Suprapubic skin (tissue), 4 donors: ENCODE results near the gene LRRFIP1. TPM values are rescaled to one million over a fixed set of nuclear protein-coding genes. Genes with fewer than 3 reads are reported as not detected.
A peak's percentile ranks its signal among the peaks of the same experiment; 100 is the strongest.
"Not testable (repeated sequence)": the region's sequence is repeated elsewhere in the genome, so short reads cannot be mapped to it uniquely, and the experiment has no call there.

ENCODE experiments used
- DNase-seq, 2 donors: peaks; one replicate each; pipeline ENCODE4 v3.0.0-alpha.2; 2019; ENCODE audit warnings: low spot score in 2 of 2
- H3K27ac ChIP-seq: fragments of 200-600 bp; sonication (generic); one replicate; pipeline ENCODE4 v1.5.1; 2019
- H3K27me3 ChIP-seq: fragments of 200-600 bp; sonication (generic); one replicate; pipeline ENCODE4 v1.5.1; 2019
- H3K36me3 ChIP-seq: fragments of 200-600 bp; sonication (generic); one replicate; pipeline ENCODE4 v1.5.1; 2019
- H3K4me1 ChIP-seq: fragments of 200-600 bp; sonication (generic); one replicate; pipeline ENCODE4 v1.5.1; 2019
- H3K4me3 ChIP-seq: fragments of 200-600 bp; sonication (generic); one replicate; pipeline ENCODE4 v1.5.1; 2019; ENCODE audit warnings: mild to moderate bottlenecking
- H3K9me3 ChIP-seq: fragments of 200-600 bp; sonication (generic); one replicate; pipeline ENCODE4 v1.5.1; 2019
- EP300 ChIP-seq: sonication (generic); formaldehyde crosslinking; IDR thresholded peaks from one replicate; pipeline ENCODE4 v1.6.1; 2017; ENCODE audit warnings: antibody characterized with exemption
- POLR2A ChIP-seq, 2 donors: fragments of 450-650 bp; IDR thresholded peaks; one replicate each; pipeline ENCODE4 v1.6.1; 2017; ENCODE audit warnings: antibody characterized with exemption in 2 of 2, mild to moderate bottlenecking in 2 of 2, moderate library complexity in 2 of 2
- POLR2AphosphoS5 ChIP-seq, 3 donors: sonication (generic); formaldehyde crosslinking; IDR thresholded peaks; one replicate each; pipeline ENCODE4 v1.6.1; 2017; ENCODE audit warnings: antibody characterized with exemption in 3 of 3
- WGBS: methylation state at CpG from one replicate; pipeline ENCODE4 v1.1.5; 2018; 5-methylcytosine and 5-hydroxymethylcytosine counted together
- total RNA-seq, 4 donors: library from RNA; depleted of rRNA; stranded (reverse); fragments of >200 nt; gene quantifications; one replicate each; pipeline ENCODE4 v1.1.0, GENCODE V29; 2016
- TF ChIP-seq, protein P1 (sequence below), 2 donors: fragments of 200-600 bp in 1 of 2; fragments of 450-650 bp in 1 of 2; sonication (generic) in 1 of 2; IDR thresholded peaks; one replicate each; pipeline ENCODE4 v1.5.1; 2016 to 2019; ENCODE audit warnings: antibody characterized with exemption in 2 of 2, mild to moderate bottlenecking in 1 of 2, moderate library complexity in 1 of 2

Gene LRRFIP1
- total RNA-seq, 4 donors from 2014 or later: 100 to 150 (median 109) TPM

DNA sequence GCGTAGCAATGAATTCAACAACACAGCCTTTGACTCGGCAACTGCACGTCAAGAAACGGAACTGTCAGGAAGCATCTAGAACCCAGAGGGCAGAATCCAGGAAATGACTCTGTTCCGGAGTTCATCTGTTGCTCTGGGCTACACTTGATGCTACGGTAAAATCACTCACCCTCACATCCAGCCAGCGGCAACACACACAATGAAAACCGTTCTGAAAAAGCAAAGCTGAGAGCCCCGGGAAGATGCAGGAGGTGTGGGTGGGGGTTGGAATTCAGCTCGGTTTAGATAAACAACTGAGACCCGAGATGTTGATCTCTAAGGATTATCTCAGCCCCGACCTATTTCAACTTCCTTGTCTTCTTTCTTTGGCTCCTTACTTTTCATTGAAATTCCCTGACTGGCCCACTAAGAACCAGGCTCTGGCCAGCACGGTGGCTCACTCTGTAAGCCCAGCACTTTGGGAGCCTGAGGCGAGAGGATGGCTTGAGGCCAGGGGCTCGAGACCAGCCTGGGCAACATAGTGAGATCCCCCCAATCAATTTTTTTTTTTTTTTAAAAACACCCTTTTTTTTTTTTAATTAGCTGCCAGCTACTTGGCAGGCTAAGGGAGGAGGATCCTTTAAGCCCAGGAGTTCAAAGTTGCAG, 23.5 kb upstream of the LRRFIP1 start:
- H3K27me3 ChIP-seq: no peaks in the 10 kb centered on the region
- WGBS: 29% methylated on average over 11 of the region's 15 CpGs
- no peaks in the 10 kb centered on the region for H3K9me3 ChIP-seq
- H3K4me3 ChIP-seq: no peak overlapping the region
- H3K36me3 ChIP-seq: no peaks in the 10 kb centered on the region
- H3K4me1 ChIP-seq: peaks cover 17% of the 10 kb centered on the region
- TF ChIP-seq, protein P1, sequence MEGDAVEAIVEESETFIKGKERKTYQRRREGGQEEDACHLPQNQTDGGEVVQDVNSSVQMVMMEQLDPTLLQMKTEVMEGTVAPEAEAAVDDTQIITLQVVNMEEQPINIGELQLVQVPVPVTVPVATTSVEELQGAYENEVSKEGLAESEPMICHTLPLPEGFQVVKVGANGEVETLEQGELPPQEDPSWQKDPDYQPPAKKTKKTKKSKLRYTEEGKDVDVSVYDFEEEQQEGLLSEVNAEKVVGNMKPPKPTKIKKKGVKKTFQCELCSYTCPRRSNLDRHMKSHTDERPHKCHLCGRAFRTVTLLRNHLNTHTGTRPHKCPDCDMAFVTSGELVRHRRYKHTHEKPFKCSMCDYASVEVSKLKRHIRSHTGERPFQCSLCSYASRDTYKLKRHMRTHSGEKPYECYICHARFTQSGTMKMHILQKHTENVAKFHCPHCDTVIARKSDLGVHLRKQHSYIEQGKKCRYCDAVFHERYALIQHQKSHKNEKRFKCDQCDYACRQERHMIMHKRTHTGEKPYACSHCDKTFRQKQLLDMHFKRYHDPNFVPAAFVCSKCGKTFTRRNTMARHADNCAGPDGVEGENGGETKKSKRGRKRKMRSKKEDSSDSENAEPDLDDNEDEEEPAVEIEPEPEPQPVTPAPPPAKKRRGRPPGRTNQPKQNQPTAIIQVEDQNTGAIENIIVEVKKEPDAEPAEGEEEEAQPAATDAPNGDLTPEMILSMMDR (IDR thresholded peaks at IDR 0.05): no peak
- no peak for TF ChIP-seq EP300
- TF ChIP-seq POLR2AphosphoS5 (IDR thresholded peaks at IDR 0.05): no peak
- peak in 1 of 2 donors; percentile 34 for TF ChIP-seq POLR2A (IDR thresholded peaks at IDR 0.05)
- no peak for DNase-seq
- peak overlapping the region; percentile 49 for H3K27ac ChIP-seq

DNA sequence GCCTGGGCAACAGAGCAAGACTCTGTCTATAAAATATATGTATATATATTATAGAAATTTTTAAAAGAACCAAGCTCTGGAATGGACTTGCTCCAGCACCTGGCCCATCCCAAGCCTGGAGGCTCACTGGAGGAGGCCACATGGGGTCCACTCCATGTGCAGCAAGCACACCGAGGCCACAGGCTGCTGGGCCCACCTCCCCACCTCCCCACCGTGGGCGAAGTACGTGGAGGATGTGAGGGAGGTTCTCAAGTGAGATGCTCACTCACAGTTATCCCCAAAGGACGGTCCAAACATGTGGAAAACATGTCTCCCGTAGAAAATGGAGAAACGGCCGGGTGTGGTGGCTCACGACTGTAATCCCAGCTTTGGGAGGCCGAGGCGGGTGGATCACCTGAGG, 23.0 kb upstream of the LRRFIP1 start:
- no peak for TF ChIP-seq EP300
- no peak for TF ChIP-seq POLR2AphosphoS5 (IDR thresholded peaks at IDR 0.05)
- TF ChIP-seq, protein P1 (IDR thresholded peaks at IDR 0.05): no peak
- no peak for TF ChIP-seq POLR2A (IDR thresholded peaks at IDR 0.05)
- Histone ChIP-seq H3K4me3 (no peak overlapping the region), H3K27ac (no peak overlapping the region), H3K27me3 (no peaks in the 10 kb centered on the region), H3K36me3 (no peaks in the 10 kb centered on the region), H3K9me3 (no peaks in the 10 kb centered on the region), H3K4me1 (peaks cover 17% of the 10 kb centered on the region)
- no peak for DNase-seq
- WGBS: 88% methylated on average over 11 of the region's 11 CpGs

DNA sequence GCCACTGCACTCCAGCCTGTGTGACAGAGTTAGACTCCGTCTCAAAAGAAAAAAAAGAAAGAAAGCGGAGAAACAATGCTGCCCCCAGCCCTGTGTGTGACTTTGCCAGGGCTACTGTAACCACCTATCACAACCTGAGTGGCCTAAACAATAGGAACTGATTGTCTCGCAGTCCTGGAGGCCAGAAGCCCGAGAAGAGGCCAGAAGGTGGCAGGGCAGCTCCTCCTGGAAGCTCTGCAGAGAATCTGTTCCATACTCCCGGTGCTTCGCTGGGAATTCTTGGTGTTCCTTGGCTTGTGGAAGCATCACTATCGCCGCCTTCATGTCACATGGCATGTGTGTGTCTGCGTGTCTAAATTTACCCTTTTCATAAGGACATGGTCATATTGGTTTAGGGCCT, 22.4 kb upstream of the LRRFIP1 start:
- no peak overlapping the region for H3K27ac ChIP-seq
- TF ChIP-seq, protein P1 (IDR thresholded peaks at IDR 0.05): no peak
- TF ChIP-seq POLR2A (IDR thresholded peaks at IDR 0.05) (no peak), EP300 (no peak), POLR2AphosphoS5 (IDR thresholded peaks at IDR 0.05) (no peak)
- H3K36me3 ChIP-seq: no peaks in the 10 kb centered on the region
- no peaks in the 10 kb centered on the region for H3K9me3 ChIP-seq
- H3K27me3 ChIP-seq: no peaks in the 10 kb centered on the region
- H3K4me1 ChIP-seq: peaks cover 16% of the 10 kb centered on the region
- H3K4me3 ChIP-seq: no peak overlapping the region
- WGBS: 88% methylated on average over 9 of the region's 9 CpGs
- DNase-seq: no peak

DNA sequence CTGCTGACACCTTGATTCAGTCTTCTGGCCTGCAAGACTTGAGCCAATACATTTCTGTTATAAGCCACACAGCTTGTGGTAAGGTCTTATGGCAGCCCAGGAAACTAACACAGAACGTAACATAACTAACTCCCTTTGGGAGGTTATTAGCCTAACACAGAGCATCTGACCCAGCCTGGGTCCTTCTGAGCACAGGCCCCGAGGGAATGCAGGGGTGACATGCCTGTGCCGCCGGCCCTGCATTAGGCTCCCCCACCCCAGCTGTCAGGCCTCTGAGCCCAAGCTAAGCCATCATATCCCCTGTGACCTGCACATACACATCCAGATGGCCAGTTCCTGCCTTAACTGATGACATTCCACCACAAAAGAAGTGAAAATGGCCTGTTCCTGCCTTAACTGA, 20.9 kb upstream of the LRRFIP1 start:
- not testable (repeated sequence) for H3K27ac ChIP-seq, DNase-seq, H3K27me3 ChIP-seq, H3K9me3 ChIP-seq, H3K4me1 ChIP-seq, H3K4me3 ChIP-seq, H3K36me3 ChIP-seq
- 90% methylated on average over 2 of the region's 4 CpGs for WGBS

DNA sequence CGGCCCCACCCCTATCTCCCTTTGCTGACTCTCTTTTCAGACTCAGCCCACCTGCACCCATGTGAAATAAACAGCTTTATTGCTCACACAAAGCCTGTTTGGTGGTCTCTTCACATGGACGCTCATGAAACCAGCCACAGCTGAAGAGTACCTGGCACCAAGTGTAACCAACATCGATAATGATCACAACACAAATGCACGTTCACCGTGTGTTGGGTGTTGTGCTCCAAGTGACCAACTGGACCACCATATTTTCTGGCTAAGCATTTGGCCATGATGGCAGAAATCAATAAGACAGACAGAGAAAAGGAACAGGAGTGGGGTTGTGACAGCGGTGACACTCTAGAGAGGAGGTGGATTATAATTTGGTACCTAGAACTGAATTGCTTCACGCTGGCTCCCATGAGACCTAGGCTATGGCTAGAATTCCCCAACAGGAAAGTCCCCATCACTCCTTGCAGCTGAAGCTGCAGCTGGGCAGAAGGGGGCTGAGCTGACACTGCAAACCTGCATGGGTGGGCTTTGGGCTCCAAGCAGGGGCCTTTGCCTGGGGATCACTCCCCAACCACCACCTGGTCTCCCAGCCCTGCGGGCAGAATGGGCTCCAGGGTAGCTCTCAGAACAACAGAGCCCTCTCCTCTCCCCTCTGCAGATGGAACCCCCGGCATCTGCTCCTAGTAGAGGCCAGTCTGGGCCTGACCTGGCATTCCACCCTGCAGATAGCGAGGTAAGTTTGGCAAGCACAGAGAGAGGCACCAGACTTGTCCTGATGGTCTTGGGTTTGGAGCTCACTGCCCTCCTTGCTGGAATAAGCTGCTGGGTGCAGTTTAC, 14.6 kb upstream of the LRRFIP1 start:
- H3K9me3 ChIP-seq: no peaks in the 10 kb centered on the region
- WGBS: 90% methylated on average over 10 of the region's 10 CpGs
- TF ChIP-seq, protein P1 (IDR thresholded peaks at IDR 0.05): no peak
- TF ChIP-seq POLR2AphosphoS5 (IDR thresholded peaks at IDR 0.05): no peak
- no peak for TF ChIP-seq EP300
- H3K36me3 ChIP-seq: no peaks in the 10 kb centered on the region
- no peak for DNase-seq
- no peak overlapping the region for H3K27ac ChIP-seq
- no peaks in the 10 kb centered on the region for H3K27me3 ChIP-seq
- no peak overlapping the region for H3K4me3 ChIP-seq
- H3K4me1 ChIP-seq: peaks cover 18% of the 10 kb centered on the region
